Measurements from ENCODE around the gene WASL. TPM values are rescaled to one million over a fixed set of nuclear protein-coding genes. Genes with fewer than 3 reads are reported as not detected.

WASL gene
- total RNA-seq, 4 donors from 2014 or later: 30.4 to 41.4 (median 34.2) TPM

GRCh38 chr7:123791001-123791400, 42.2 kb upstream of the WASL start:
- no peak for DNase-seq (ENCODE audit: low spot score in 2 of 2)
- WGBS, 2 donors: 83 to 88% methylated on average over 5 of the region's 5 CpGs
- H3K4me3 ChIP-seq (ENCODE audit: low read depth, poor library complexity, severe bottlenecking): no peak overlapping the region
- intact Hi-C loops (cut with DNase I; ENCODE audit: low total_unique reads): no loop called here
- TF ChIP-seq CTCF (IDR thresholded peaks at IDR 0.05): no peak
- TF ChIP-seq POLR2A (IDR thresholded peaks at IDR 0.05): no peak

- intact Hi-C loops (cut with DNase I; ENCODE audit: low total_unique reads): no loop called here
- 65 to 76% methylated on average over 3 of the region's 3 CpGs for WGBS, 2 donors
- no peak overlapping the region for H3K4me3 ChIP-seq (ENCODE audit: low read depth, poor library complexity, severe bottlenecking)
- TF ChIP-seq CTCF (IDR thresholded peaks at IDR 0.05) (no peak), POLR2A (IDR thresholded peaks at IDR 0.05) (no peak)
- DNase-seq (ENCODE audit: low spot score in 2 of 2): no peak
Observed at GRCh38 chr7:123789817-123790216, 41.0 kb upstream of the WASL start.

- no peak overlapping the region for H3K4me3 ChIP-seq (ENCODE audit: low read depth, poor library complexity, severe bottlenecking)
- no peak for DNase-seq (ENCODE audit: low spot score in 2 of 2)
- intact Hi-C loops (cut with DNase I; ENCODE audit: low total_unique reads): no loop called here
- TF ChIP-seq CTCF (IDR thresholded peaks at IDR 0.05) (no peak), POLR2A (IDR thresholded peaks at IDR 0.05) (no peak)
- WGBS, 2 donors: 87 to 91% methylated on average over 4 of the region's 4 CpGs
Observed at GRCh38 chr7:123789206-123789784, 40.5 kb upstream of the WASL start.

- TF ChIP-seq CTCF (IDR thresholded peaks at IDR 0.05) (no peak), POLR2A (IDR thresholded peaks at IDR 0.05) (no peak)
- 77 to 81% methylated on average over 2 of the region's 2 CpGs for WGBS, 2 donors
- no peak overlapping the region for H3K4me3 ChIP-seq (ENCODE audit: low read depth, poor library complexity, severe bottlenecking)
- intact Hi-C loops (cut with DNase I; ENCODE audit: low total_unique reads): no loop called here
- DNase-seq (ENCODE audit: low spot score in 2 of 2): no peak
Observed at GRCh38 chr7:123788584-123788983, 39.8 kb upstream of the WASL start.

- no peak overlapping the region for H3K4me3 ChIP-seq (ENCODE audit: low read depth, poor library complexity, severe bottlenecking)
- no peak for TF ChIP-seq CTCF (IDR thresholded peaks at IDR 0.05)
- no peak for TF ChIP-seq POLR2A (IDR thresholded peaks at IDR 0.05)
- intact Hi-C loops (cut with DNase I; ENCODE audit: low total_unique reads): no loop called here
- DNase-seq (ENCODE audit: low spot score in 2 of 2): no peak
- 90 to 92% methylated on average over 3 of the region's 3 CpGs for WGBS, 2 donors
Observed at GRCh38 chr7:123787220-123788007, 38.6 kb upstream of the WASL start.
